ENCODE measurements around the gene SUGP2.

SUGP2 gene

DNA sequence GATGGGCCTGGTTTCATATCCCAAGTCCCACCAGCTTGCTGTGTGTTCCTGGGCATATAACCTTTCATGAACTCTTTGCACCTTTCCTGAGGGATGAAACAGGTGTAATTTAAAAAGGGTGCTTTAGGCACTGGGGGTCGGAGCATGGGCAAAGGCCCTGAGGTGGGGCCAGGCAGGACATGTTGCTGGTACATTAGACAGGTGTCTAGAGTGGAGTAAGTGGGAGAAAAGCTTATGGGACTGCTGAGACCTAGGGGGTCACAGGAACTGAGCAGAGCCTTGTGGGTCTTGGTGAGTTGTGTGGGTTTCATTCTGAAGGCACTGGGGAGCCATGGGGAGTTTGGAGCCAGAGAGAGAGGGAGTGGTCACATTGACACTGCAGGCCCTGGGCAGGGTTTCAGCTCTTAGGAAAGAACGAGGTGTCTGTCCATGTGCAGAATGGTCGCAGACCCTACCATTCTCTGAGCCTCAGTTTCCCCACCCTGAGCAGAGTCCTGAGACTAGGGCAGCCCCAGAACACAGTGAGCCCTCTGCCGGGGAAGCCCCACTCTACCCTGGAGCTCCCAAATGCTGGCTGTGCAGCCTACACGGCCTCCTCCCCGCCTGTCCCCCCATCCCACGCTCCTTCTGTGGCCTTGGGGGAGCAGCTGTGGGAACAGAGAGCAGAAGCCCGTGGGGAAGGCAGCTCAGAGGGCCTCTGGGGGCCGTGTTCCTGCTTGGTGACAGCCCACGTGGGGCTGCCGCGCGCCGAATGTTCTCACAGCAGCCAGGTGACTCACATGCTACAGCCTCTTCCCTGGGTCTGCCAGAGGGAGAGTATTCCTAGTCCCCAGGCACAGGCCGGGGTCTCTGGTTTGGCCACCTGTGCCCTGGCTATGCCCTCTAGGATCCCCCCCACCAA, 85.0 kb downstream of the SUGP2 start:
- DNase-seq: no peak

DNA sequence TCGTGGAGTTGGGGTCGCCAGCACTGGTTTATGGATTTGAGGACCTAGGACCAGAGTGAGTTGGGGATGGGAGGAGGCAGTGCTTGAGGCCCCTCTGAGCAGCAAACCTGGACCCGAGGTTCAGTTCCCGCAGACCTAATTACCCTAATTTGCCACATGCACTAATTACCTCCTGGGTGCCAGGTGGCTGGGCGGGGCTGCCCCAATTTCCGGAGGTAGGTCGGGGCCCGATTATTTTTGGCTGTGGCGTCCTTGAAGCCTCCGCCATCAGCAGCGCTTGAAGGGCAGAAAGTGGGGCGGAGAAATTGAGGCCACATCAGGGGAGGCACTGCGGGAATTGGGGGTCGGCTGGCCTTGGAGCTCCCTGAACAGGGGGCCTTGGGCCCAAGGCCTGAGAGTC, 86.4 kb downstream of the SUGP2 start:
- DNase-seq: no peak

DNA sequence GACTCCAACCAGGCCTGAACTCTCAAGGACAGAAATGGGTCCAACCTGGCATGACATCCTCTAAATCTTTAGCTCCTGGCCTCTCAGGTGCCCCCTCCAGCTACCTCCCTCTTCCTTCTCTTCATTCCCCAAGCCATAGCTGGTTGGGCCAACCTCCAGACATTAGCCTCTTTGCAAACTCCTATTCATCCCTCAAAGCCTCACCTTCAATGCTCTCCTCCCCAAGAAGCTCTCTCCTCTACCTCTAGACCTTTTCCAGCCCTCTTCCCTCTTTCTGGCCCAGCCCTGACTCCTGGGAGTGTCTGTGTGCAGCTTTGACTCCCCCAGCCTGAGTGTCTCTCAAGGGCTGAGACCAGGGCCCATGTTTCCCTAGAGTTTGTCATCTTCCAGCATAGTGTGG, 87.0 kb downstream of the SUGP2 start:
- no peak for DNase-seq

DNA sequence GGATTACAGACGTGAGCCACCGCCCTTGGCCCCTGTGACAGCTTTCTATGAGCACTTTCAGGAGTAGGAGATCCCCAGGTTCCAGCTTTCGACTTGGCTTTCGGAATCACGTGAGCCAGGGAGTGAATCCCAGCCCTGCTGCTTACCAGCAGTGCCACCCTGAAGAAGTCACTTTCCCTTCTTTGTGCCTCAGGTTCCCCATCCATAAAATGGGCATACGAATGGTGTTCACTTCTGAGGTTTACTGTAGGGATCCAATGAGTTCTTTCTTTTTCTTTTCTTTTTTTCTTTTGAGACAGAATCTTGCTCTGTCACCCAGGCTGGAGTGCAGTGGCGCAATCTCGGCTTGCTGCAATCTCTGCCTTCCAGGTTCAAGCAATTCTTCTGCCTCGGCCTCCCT, 88.0 kb downstream of the SUGP2 start:
- DNase-seq: no peak

DNA sequence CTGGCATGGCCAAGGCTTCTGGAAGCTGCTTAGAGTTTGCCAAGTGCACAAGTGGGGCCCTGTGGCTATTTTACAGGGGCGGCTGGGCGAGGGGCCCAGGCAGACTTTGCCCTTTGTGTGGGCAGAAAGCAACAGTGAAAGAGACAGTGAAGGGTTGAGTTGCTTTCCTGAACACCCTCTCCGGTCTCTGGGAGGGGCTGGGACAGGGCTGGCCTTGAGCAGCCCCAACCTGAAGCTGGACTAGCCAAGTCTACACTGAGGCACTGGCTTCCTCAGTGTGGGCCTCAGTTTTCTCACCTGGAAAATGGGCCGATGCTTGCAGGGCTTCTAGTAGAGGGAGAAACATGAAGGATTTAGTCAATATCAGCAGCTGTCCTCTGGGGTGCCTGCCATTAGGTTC, 89.9 kb downstream of the SUGP2 start:
- DNase-seq: no peak

DNA sequence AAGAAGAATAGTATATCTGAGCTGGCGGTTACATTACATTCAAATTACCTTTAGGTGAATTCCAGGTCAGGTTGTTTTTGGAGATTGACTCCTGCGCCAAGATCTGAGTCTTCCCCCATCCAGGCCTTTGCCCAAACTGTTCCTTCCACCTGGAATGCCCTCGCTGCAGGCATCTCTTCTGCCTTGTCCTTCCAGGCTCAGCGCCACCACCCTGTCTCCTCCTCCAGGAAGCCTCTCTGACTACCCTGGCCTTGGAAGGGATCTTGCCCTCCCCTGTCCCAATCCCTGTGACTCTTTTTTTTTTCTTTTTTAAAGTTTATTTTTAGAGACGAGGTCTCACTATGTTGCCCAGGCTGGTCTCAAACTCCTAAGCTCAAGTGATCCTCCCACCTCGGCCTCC, 90.6 kb downstream of the SUGP2 start:
- DNase-seq: no peak

DNA sequence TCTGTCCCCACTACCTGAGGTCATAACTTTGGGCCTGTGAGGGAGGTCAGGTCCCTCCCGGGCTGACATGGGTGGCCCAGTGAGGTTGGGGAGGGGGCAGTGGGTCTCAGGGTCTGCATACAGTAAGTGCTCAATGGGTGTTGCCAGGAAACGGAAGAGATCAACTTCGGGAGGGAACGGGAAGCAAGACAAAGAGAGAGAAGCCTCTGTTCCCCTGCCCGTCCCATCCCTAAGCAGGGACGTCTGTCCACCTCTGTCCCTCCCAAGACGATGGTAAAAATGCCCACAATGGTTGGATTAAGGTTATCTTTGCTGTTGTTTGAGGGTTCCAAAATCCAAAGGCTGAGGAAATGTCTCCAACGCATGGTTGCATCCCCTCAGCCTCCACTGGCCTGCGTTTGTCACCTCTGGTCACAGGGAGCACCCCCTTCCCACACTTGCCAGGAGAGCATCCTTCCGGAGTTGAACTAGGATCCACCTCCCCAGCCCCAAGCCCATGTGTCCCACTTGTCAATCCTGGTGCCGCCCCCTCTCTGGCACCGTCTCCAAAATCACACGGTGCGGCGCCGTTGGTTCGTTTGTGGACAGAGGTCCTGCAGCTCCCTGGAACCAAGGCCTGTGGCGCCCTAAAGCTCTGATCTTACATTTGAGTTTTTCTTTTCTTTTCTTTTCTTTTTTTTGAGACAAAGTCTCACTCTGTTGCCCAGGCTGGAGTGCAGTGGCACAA, 91.5 kb downstream of the SUGP2 start:
- no peak for DNase-seq

Measured in activated T-cell treated with anti-CD3 and anti-CD28 coated beads, Interleukin-2, amount 50 U/mL, for 1 hour (primary cell).